ENCODE measurements around the gene CBX6.

- TF ChIP-seq CTCF (optimal IDR thresholded peaks at IDR 0.05 in 1 of 3, IDR thresholded peaks at IDR 0.05 in 1 of 3, conservative IDR thresholded peaks at IDR 0.05 in 1 of 3; ENCODE audit: extremely low read depth in 1 of 3, insufficient read depth in 2 of 3, low read length in 3 of 3) (no peak), EZH2 (IDR thresholded peaks at IDR 0.05; ENCODE audit: low read length) (no peak)
These were observed 22.2 kb downstream of the CBX6 start for GRCh38 chr22:38849811-38850210.
